Activated CD4-positive, alpha-beta memory T cell treated with anti-CD3 and anti-CD28 coated beads for 36 hours (primary cell): ENCODE data around the gene UBA5. TPM values are rescaled to one million over a fixed set of nuclear protein-coding genes. Genes with fewer than 3 reads are reported as not detected.
A peak's percentile ranks its signal among the peaks of the same experiment; 100 is the strongest.

Experiments used
- CTCF ChIA-PET: fragments of 350-600 bp; sonication (Branson Sonifier 250); formaldehyde crosslinking; loops from one replicate; lab custom pipeline; 2021; ENCODE audit warnings: antibody characterized with exemption, inconsistent platforms; lab: Charles Lee
- POLR2A ChIA-PET: fragments of 350-600 bp; sonication (Branson Sonifier 250); formaldehyde crosslinking; loops from one replicate; lab custom pipeline; 2021; ENCODE audit warnings: antibody characterized with exemption; lab: Charles Lee
- DNase-seq: peaks from one replicate; pipeline ENCODE4 v3.0.0-alpha.2; 2020
- H3K27ac Mint-ChIP-seq: one replicate; pipeline ENCODE4 v1.8.0; 2021; ENCODE audit warnings: mixed read lengths
- H3K27me3 Mint-ChIP-seq: one replicate; pipeline ENCODE4 v1.8.0; 2021; ENCODE audit warnings: mixed read lengths
- H3K36me3 Mint-ChIP-seq: one replicate; pipeline ENCODE4 v1.8.0; 2021; ENCODE audit warnings: mixed read lengths
- H3K4me1 Mint-ChIP-seq: one replicate; pipeline ENCODE4 v1.8.0; 2021; ENCODE audit warnings: low read depth, mixed read lengths
- H3K4me3 Mint-ChIP-seq: one replicate; pipeline ENCODE4 v1.8.0; 2021; ENCODE audit warnings: mild to moderate bottlenecking, mixed read lengths
- H3K9me3 Mint-ChIP-seq: one replicate; pipeline ENCODE4 v1.8.0; 2021; ENCODE audit warnings: mixed read lengths
- intact Hi-C: fragments of 100-400 bp; cut with micrococcal nuclease; formaldehyde crosslinking; loops from one replicate; pipeline ENCODE4 v1.15.1; 2023
- total RNA-seq, 2 experiments: library from RNA; stranded (reverse); gene quantifications; one replicate each; pipeline ENCODE4 v1.2.3, GENCODE V29; 2021

UBA5 gene
- total RNA-seq, 2 experiments from 2014 or later = 50.4 to 58.3 TPM

DNA sequence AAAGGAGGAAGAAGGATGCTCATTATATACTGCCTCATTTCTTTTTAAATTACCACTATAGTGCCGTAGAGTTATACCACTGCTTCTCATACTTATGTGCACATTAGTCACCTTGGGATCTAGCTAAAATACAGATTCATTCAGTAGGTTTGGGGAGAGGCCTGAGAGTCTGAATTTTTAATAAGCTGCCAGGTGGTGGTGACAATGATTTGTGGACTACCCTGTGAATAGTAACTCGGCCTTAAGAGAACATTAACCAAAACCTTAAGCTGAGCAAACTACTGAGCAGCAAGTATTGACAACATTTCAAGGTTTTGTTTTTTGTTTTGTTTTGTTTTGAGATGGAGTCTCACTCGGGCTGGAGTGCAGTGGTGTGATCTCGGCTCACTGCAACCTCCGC, 19.8 kb downstream of the UBA5 start:
- DNase-seq = no peak
- H3K27ac Mint-ChIP-seq = no peak overlapping the region
- CTCF ChIA-PET = interaction anchor here (1.1 kb wide), 1 partner anchor 38 kb away, joined by 5 read pairs; no protein-coding TSS in a partner anchor
- intact Hi-C loops = no loop called here
- H3K9me3 Mint-ChIP-seq = no peaks in the 10 kb centered on the region
- no peak overlapping the region for H3K4me3 Mint-ChIP-seq
- POLR2A ChIA-PET = no interaction called here
- H3K27me3 Mint-ChIP-seq = no peaks in the 10 kb centered on the region
- H3K4me1 Mint-ChIP-seq = peaks cover 4% of the 10 kb centered on the region
- H3K36me3 Mint-ChIP-seq = peaks cover 23% of the 10 kb centered on the region

DNA sequence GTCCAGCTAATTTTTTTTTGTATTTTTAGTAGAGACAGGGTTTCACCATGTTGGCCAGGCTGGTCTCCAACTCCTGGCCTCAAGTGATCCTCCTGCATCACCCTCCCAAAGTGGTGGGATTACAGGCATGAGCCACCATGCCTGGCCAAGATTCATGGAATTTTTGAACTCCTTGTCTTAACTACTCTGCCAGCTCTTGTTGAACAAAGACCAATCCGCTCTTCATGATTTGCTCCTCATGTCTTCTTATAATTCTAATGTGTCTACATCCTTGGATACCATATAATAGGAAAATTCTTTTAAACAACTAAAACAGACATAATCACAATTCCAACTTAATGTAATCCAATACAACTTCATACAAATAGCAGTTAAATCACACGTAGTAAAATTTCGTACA, 21.3 kb downstream of the UBA5 start:
- Mint-ChIP-seq H3K36me3 (peaks cover 22% of the 10 kb centered on the region), H3K4me3 (no peak overlapping the region), H3K27me3 (no peaks in the 10 kb centered on the region), H3K9me3 (no peaks in the 10 kb centered on the region), H3K27ac (no peak overlapping the region), H3K4me1 (no peaks in the 10 kb centered on the region)
- ChIA-PET CTCF (no interaction called here), POLR2A (no interaction called here)
- intact Hi-C loops = no loop called here
- no peak for DNase-seq

DNA sequence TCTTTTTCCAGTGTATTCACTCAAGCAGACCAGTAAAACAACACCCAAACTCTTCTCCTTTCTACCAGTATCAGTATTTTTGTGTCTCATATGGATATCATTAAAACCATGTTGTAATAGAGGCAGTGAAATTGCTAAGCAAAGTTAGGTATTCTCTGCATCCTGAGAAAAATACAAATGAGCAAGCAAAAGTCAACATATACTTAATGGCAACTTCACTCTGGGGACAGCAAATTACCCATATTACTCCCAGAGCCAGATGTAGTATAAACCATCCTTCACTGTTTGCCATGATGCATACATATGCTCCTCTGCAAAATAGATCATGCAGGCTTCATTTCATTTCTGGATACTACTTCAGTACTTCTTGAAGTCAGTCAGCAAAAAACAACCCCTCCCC, 22.1 kb downstream of the UBA5 start:
- H3K9me3 Mint-ChIP-seq = no peaks in the 10 kb centered on the region
- H3K27me3 Mint-ChIP-seq = no peaks in the 10 kb centered on the region
- peaks cover 22% of the 10 kb centered on the region for H3K36me3 Mint-ChIP-seq
- DNase-seq = no peak
- POLR2A ChIA-PET = no interaction called here
- no peaks in the 10 kb centered on the region for H3K4me1 Mint-ChIP-seq
- CTCF ChIA-PET = interaction anchor here (2.6 kb wide), 1 partner anchor 40 kb away, joined by 6 read pairs; no protein-coding TSS in a partner anchor
- no peak overlapping the region for H3K4me3 Mint-ChIP-seq
- intact Hi-C loops = no loop called here
- no peak overlapping the region for H3K27ac Mint-ChIP-seq

DNA sequence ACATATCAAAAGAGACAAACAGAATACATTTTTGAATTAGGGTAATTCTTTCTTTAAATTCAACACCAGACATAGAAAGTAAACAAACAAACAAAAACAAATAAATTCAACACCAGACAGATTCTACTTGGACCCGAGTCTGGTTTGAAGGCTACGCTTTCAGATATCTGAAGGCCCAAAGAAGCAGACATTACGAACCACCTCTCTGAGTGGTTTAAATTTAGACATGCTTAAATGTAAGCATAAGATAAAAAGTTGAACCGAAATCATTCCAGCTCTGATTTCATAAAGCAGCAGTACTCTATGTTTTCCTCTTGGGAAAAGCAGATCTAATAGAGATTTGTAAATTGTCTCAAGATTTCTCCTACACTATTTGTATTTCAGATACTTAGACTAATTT, 29.9 kb downstream of the UBA5 start:
- POLR2A ChIA-PET = no interaction called here
- H3K4me1 Mint-ChIP-seq = no peaks in the 10 kb centered on the region
- H3K27ac Mint-ChIP-seq = no peak overlapping the region
- CTCF ChIA-PET = no interaction called here
- peaks cover 28% of the 10 kb centered on the region for H3K36me3 Mint-ChIP-seq
- no peaks in the 10 kb centered on the region for H3K9me3 Mint-ChIP-seq
- intact Hi-C loops = no loop called here
- no peak for DNase-seq
- no peak overlapping the region for H3K4me3 Mint-ChIP-seq
- H3K27me3 Mint-ChIP-seq = no peaks in the 10 kb centered on the region

DNA sequence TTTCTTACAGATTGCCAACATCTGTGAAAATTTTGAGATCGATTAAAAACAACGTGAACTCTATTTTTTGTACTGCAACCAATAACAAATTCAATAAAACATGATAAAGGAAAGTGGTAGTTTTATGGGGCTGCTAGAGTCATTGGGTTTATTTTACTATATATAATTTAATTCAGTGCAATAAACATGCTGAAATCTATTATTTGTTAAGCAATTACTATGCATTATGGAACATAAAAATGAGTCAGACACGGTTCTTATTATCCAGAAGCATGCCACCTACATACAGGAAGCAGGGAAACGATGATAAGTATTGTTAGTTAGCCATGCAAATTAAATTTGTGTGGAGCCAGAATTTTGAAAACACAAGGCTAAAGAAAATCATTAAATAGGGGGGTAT, 34.9 kb downstream of the UBA5 start:
- ChIA-PET CTCF (no interaction called here), POLR2A (no interaction called here)
- H3K4me3 Mint-ChIP-seq = no peak overlapping the region
- no peaks in the 10 kb centered on the region for H3K4me1 Mint-ChIP-seq
- DNase-seq = no peak
- H3K9me3 Mint-ChIP-seq = no peaks in the 10 kb centered on the region
- H3K27me3 Mint-ChIP-seq = no peaks in the 10 kb centered on the region
- intact Hi-C loops = no loop called here
- H3K27ac Mint-ChIP-seq = no peak overlapping the region
- peaks cover 30% of the 10 kb centered on the region for H3K36me3 Mint-ChIP-seq

DNA sequence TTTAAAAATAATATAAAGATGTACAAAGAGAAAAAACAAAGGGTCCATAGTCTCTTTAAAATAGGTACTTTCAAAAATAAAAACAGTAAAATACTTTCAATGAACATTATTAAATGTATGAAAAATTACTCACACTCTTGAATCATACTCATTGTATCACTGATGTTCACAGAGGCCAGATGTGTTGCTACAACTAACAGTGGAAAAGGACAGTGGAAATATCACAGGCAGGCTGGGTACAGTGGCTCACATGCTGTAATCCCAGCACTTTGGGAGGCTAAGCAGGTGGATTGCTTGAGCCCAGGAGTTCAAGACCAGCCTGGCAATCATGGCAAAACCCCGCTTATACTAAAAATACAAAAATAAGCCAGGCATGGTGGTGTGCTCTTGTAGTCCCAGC, 35.3 kb downstream of the UBA5 start:
- no peak for DNase-seq
- no peaks in the 10 kb centered on the region for H3K4me1 Mint-ChIP-seq
- no peak overlapping the region for H3K4me3 Mint-ChIP-seq
- ChIA-PET POLR2A (no interaction called here), CTCF (no interaction called here)
- no peaks in the 10 kb centered on the region for H3K27me3 Mint-ChIP-seq
- H3K9me3 Mint-ChIP-seq = no peaks in the 10 kb centered on the region
- peaks cover 31% of the 10 kb centered on the region for H3K36me3 Mint-ChIP-seq
- intact Hi-C loops = no loop called here
- peak overlapping the region; percentile 18 for H3K27ac Mint-ChIP-seq

DNA sequence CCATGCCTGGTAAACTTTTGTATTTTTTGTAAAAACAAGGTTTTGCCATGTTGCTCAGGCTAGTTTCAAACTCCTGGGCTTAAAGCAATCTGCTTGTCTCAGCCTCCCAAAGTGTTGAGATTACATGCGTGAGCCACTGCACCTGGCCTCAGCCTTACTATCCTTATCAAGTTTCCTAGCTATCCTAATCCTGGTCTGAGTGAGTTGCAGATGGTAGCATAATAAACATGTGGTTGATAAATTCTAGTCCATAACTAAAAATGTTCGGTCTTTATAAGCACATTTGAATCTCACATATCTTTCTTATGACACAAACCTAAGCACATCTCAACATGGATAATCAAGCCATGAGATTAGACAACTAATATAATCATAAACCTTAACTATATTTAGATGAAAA, 43.6 kb downstream of the UBA5 start:
- no peak for DNase-seq
- Mint-ChIP-seq H3K27ac (no peak overlapping the region), H3K36me3 (peaks cover 36% of the 10 kb centered on the region), H3K4me1 (peaks cover 6% of the 10 kb centered on the region), H3K9me3 (no peaks in the 10 kb centered on the region), H3K27me3 (no peaks in the 10 kb centered on the region), H3K4me3 (no peak overlapping the region)
- intact Hi-C loops = no loop called here
- ChIA-PET CTCF (no interaction called here), POLR2A (no interaction called here)

DNA sequence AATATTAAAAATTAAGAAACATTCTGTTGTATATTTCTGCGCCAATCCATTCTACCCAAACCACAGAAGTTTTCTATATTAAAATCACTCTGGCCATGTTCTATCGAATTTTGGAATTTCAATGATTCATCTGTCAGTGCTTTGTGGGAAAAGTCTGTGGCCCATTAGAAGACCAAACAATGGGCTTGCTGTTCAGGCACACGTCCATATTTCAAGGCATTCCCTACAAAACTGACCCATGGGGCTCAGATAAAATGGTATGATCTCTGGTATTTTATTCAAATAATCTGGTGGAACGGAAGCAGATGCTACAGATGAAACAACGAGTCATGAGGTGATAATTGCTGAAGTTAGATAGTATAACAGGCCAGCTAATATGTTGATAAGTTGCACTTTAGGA, 49.6 kb downstream of the UBA5 start:
- Mint-ChIP-seq H3K9me3 (no peaks in the 10 kb centered on the region), H3K27me3 (no peaks in the 10 kb centered on the region), H3K4me3 (no peak overlapping the region), H3K27ac (no peak overlapping the region), H3K36me3 (peaks cover 33% of the 10 kb centered on the region), H3K4me1 (peaks cover 6% of the 10 kb centered on the region)
- intact Hi-C loops = no loop called here
- no peak for DNase-seq
- POLR2A ChIA-PET = no interaction called here
- CTCF ChIA-PET = no interaction called here

DNA sequence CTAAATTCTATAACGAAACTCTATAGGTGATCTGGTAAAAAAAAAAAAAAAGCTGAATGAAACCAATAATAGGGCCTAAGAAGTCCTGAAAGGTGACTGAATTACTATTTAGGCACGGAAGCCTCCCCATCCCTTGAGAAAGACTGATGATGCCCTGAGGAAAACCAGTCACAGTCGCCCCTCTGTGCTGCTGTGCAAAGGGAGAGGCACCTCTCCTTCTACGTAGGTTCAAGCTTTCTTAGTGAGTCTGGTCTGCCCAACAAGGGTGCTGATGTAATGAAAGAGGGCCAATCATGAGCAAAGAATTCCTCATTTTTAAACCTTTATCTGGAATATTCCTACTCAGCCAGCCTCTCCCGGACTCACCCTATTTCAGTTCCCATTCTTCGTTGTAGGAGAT, 50.2 kb downstream of the UBA5 start:
- no peak for DNase-seq
- Mint-ChIP-seq H3K4me3 (no peak overlapping the region), H3K36me3 (peaks cover 33% of the 10 kb centered on the region), H3K27me3 (no peaks in the 10 kb centered on the region), H3K4me1 (peaks cover 6% of the 10 kb centered on the region), H3K27ac (no peak overlapping the region), H3K9me3 (no peaks in the 10 kb centered on the region)
- POLR2A ChIA-PET = no interaction called here
- CTCF ChIA-PET = no interaction called here
- intact Hi-C loops = no loop called here

DNA sequence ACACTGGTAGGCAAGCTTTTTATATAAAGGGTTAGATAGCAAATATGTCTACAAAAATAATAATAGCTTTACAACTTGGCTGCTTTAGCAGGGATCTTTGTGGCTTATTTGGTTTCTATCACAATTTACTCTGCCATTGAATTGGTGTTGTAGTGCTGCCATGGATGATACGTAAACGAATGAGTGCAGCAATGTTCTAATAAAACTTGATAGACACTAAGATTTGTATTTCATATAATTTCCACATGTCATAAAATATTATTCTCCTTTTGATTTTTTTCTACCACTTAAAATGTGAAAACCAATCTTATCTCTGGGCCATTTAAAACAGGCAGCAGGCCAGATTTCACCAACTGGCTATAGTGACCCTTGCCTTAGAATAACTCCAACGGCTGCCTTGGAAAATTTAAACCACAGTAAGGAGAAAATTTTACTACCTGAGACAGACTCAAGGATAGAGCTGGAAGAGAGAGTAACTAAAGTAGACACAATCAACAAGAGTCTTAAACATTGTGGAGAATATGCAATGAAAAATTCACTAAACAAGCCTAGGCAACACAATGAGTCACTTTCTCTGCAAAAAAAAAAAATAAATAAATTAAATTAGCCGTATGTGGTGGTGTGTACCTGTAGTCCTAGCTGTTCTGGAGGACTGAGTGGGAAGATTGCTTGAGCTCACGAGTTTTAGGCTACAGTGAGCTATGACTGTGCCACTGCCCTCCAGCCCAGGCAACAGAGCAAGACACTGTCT, 54.0 kb downstream of the UBA5 start:
- CTCF ChIA-PET = interaction anchor here (1.3 kb wide), 1 partner anchor 12 kb away, joined by 4 read pairs; no protein-coding TSS in a partner anchor
- DNase-seq = no peak
- Mint-ChIP-seq H3K27ac (no peak overlapping the region), H3K4me1 (peaks cover 11% of the 10 kb centered on the region), H3K4me3 (no peak overlapping the region), H3K36me3 (peaks cover 36% of the 10 kb centered on the region), H3K9me3 (no peaks in the 10 kb centered on the region), H3K27me3 (no peaks in the 10 kb centered on the region)
- POLR2A ChIA-PET = no interaction called here
- intact Hi-C loops = no loop called here

DNA sequence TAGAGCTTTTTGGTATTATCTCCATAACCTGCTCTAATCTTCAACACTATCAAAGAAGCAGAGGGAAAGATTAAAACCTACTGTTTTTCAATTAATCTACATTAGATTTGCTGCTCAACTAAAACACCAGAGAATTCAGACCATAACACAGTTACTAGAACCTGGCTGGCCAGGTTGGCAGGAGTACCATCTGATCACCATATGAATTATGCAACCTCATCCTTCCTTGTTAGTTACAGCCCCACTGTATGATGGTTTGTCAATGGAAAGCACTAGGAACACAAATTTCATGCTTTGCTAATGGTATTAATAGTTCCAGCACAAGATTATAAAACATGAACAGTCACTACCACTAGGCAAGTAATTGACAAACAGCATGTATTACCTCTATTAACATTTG, 56.2 kb downstream of the UBA5 start:
- H3K4me1 Mint-ChIP-seq = peaks cover 28% of the 10 kb centered on the region
- intact Hi-C loops = no loop called here
- CTCF ChIA-PET = interaction anchor here (3.2 kb wide), 1 partner anchor 9 kb away, joined by 15 read pairs; no protein-coding TSS in a partner anchor
- POLR2A ChIA-PET = interaction anchor here (1.5 kb wide), 1 partner anchor 858 kb away, joined by 3 read pairs; the partner anchor contains the start of gene CDV3
- no peaks in the 10 kb centered on the region for H3K9me3 Mint-ChIP-seq
- no peak overlapping the region for H3K27ac Mint-ChIP-seq
- peaks cover 28% of the 10 kb centered on the region for H3K36me3 Mint-ChIP-seq
- H3K27me3 Mint-ChIP-seq = no peaks in the 10 kb centered on the region
- DNase-seq = no peak
- H3K4me3 Mint-ChIP-seq = no peak overlapping the region

DNA sequence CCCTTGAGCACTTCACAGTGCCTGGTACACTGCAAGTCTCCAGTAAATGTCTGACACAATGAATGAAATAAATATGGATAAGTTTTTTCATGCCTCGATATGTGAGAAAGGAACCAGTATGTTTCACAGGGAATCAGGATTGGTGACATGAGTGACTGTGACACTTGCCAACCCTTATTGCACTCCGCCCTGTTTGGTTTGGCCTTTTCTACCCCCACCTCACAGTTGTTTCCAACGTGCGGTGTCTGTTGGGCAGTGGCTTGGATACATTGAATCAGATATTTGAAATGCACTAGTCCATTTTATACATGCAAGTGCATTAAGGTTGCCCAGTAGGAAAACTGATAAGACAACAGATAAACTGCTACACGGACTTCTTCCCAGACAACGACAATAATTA, 60.1 kb downstream of the UBA5 start:
- H3K4me3 Mint-ChIP-seq = peak overlapping the region; percentile 64
- ChIA-PET POLR2A (no interaction called here), CTCF (no interaction called here)
- peaks cover 26% of the 10 kb centered on the region for H3K36me3 Mint-ChIP-seq
- H3K9me3 Mint-ChIP-seq = no peaks in the 10 kb centered on the region
- H3K4me1 Mint-ChIP-seq = peaks cover 39% of the 10 kb centered on the region
- DNase-seq = no peak
- intact Hi-C loops = loop anchor here (5.0 to 10.0 kb wide), 5 partner anchors 535 to 1973 kb away; partner anchors contain the start of genes ANAPC13, CEP63 and PIK3R4
- H3K27me3 Mint-ChIP-seq = no peaks in the 10 kb centered on the region
- H3K27ac Mint-ChIP-seq = no peak overlapping the region
